Measurements from ENCODE around the gene PCDHA7.
"Not testable (repeated sequence)": the region's sequence is repeated elsewhere in the genome, so short reads cannot be mapped to it uniquely, and the experiment has no call there.

The PCDHA7 gene

DNA sequence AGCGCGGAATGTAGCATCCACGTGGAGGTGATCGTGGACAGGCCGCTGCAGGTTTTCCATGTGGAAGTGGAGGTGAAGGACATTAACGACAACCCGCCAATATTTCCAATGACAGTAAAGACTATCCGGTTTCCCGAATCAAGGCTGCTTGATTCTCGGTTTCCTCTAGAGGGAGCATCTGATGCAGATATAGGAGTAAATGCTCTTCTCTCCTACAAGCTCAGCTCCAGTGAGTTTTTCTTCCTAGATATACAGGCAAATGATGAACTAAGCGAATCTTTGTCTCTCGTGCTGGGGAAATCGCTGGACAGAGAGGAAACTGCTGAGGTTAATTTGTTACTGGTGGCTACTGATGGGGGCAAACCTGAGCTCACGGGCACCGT, 38.8 kb upstream of the PCDHA7 start:
- Histone ChIP-seq H3K27ac (no peak overlapping the region), H3K9me3 (ENCODE audit: severe bottlenecking) (no peaks in the 10 kb centered on the region), H3K4me3 (ENCODE audit: low read depth, low read length) (no peak overlapping the region), H3K27me3 (ENCODE audit: insufficient read depth, low read depth, severe bottlenecking) (no peaks in the 10 kb centered on the region), H3K36me3 (no peaks in the 10 kb centered on the region)
- TF ChIP-seq CTCF (IDR thresholded peaks at IDR 0.05; ENCODE audit: low read depth, low read length) = no peak
- DNase-seq = no peak

GRCh38 chr5:140796072-140796717, 37.9 kb upstream of the PCDHA7 start:
- not testable (repeated sequence) for H3K4me3 ChIP-seq (ENCODE audit: low read depth, low read length); H3K27me3 ChIP-seq (ENCODE audit: insufficient read depth, low read depth, severe bottlenecking); H3K9me3 ChIP-seq (ENCODE audit: severe bottlenecking); H3K27ac ChIP-seq; H3K36me3 ChIP-seq; DNase-seq

DNA sequence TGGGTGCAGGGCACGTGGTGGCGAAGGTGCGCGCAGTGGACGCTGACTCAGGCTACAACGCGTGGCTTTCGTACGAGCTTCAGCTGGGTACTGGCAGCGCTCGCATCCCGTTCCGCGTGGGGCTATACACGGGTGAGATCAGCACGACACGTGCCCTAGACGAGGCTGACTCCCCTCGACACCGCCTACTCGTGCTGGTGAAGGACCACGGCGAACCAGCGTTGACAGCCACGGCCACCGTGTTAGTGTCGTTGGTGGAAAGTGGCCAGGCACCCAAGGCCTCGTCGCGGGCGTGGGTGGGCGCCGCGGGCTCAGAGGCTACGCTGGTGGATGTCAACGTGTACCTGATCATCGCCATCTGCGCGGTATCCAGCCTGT, 37.4 kb upstream of the PCDHA7 start:
- no peaks in the 10 kb centered on the region for H3K9me3 ChIP-seq (ENCODE audit: severe bottlenecking)
- TF ChIP-seq CTCF (IDR thresholded peaks at IDR 0.05; ENCODE audit: low read depth, low read length) = no peak
- no peak for DNase-seq
- H3K4me3 ChIP-seq (ENCODE audit: low read depth, low read length) = no peak overlapping the region
- no peak overlapping the region for H3K27ac ChIP-seq
- no peaks in the 10 kb centered on the region for H3K36me3 ChIP-seq
- H3K27me3 ChIP-seq (ENCODE audit: insufficient read depth, low read depth, severe bottlenecking) = no peaks in the 10 kb centered on the region

DNA sequence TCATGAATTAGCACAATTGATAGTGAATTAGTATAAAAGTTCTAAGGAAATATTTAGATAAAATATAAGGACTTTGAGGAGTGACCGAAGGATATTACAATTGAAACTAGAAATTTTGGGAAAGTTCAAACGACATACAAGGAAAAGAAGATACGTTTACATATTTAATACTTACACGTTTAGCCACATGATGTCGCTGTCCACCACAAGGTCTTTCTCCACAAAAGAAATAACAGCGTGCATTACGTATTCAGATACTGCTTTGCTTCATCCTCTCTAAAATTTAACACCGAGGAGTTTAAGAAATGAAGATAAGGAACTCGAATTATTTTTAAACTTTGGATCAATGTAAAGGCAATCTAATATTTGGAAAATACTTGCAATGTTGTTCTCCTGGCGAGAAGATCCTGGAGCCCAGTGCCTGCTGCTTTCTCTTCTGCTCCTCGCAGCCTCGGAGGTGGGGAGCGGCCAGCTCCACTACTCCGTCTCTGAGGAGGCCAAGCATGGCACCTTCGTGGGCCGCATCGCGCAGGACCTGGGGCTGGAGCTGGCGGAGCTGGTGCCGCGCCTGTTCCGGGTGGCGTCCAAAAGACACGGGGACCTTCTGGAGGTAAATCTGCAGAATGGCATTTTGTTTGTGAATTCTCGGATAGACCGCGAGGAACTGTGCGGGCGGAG, 33.1 kb upstream of the PCDHA7 start, which contains the start of gene PCDHA3:
TSS of gene PCDHA3 (plus strand) at position 242 of the 678 bp plus-strand sequence.
- 0 out of 2 replicates have a peak, but pooled peaks have one; percentile 5 for TF ChIP-seq CTCF (IDR thresholded peaks at IDR 0.05; ENCODE audit: low read depth, low read length)
- no peak for DNase-seq
- Histone ChIP-seq H3K4me3 (ENCODE audit: low read depth, low read length) (no peak within 1 kb of the TSS), H3K36me3 (no peaks in the 10 kb centered on the region), H3K27ac (no peak within 1 kb of the TSS), H3K27me3 (ENCODE audit: insufficient read depth, low read depth, severe bottlenecking) (no peaks in the 10 kb centered on the region), H3K9me3 (ENCODE audit: severe bottlenecking) (peaks cover 2% of the 10 kb centered on the region)

- DNase-seq = no peak
- no peak for TF ChIP-seq CTCF (IDR thresholded peaks at IDR 0.05; ENCODE audit: low read depth, low read length)
- peaks cover 2% of the 10 kb centered on the region for H3K9me3 ChIP-seq (ENCODE audit: severe bottlenecking)
- H3K27ac ChIP-seq = no peak overlapping the region
- no peaks in the 10 kb centered on the region for H3K36me3 ChIP-seq
- H3K4me3 ChIP-seq (ENCODE audit: low read depth, low read length) = no peak overlapping the region
- H3K27me3 ChIP-seq (ENCODE audit: insufficient read depth, low read depth, severe bottlenecking) = no peaks in the 10 kb centered on the region
Measured at GRCh38 chr5:140801494-140801841, 32.6 kb upstream of the PCDHA7 start.

DNA sequence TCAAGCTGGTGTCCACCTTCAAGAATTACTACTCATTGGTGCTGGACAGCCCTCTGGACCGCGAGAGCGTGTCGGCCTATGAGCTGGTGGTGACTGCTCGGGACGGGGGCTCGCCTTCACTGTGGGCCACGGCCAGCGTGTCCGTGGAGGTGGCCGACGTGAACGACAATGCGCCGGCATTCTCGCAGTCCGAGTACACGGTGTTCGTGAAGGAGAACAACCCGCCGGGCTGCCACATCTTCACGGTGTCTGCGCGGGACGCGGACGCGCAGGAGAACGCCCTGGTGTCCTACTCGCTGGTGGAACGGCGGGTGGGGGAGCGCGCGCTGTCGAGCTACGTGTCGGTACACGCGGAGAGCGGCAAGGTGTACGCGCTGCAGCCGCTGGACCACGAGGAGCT, 31.7 kb upstream of the PCDHA7 start:
- not testable (repeated sequence) for DNase-seq; H3K9me3 ChIP-seq (ENCODE audit: severe bottlenecking); H3K27ac ChIP-seq

More for the DNA sequence above, 31.7 kb upstream of the PCDHA7 start:
- H3K4me3 ChIP-seq (ENCODE audit: low read depth, low read length); H3K27me3 ChIP-seq (ENCODE audit: insufficient read depth, low read depth, severe bottlenecking); H3K36me3 ChIP-seq: not testable (repeated sequence)

All from WERI-Rb-1 (cell line).